ENCODE data around the gene MSX2. TPM values are rescaled to one million over a fixed set of nuclear protein-coding genes. Genes with fewer than 3 reads are reported as not detected.

Gene MSX2
- total RNA-seq, 2 donors from 2014 or later = not detected

GRCh38 chr5:174699131-174699530 is 25.3 kb upstream of the MSX2 start:
- Mint-ChIP-seq H3K36me3 (no peaks in the 10 kb centered on the region), H3K27me3 (peaks cover 10 to 18% of the 10 kb centered on the region in 2 donors), H3K4me1 (ENCODE audit: low read depth in 2 of 2) (no peaks in the 10 kb centered on the region), H3K4me3 (no peak overlapping the region), H3K9me3 (no peaks in the 10 kb centered on the region), H3K27ac (no peak overlapping the region)
- ATAC-seq (no peak), DNase-seq (ENCODE audit: low spot score) (no peak)

- Mint-ChIP-seq H3K27ac (no peak overlapping the region), H3K9me3 (no peaks in the 10 kb centered on the region), H3K36me3 (no peaks in the 10 kb centered on the region), H3K4me3 (no peak overlapping the region), H3K27me3 (peaks cover 10 to 24% of the 10 kb centered on the region in 2 donors), H3K4me1 (ENCODE audit: low read depth in 2 of 2) (no peaks in the 10 kb centered on the region)
- DNase-seq (ENCODE audit: low spot score) = no peak
- no peak for ATAC-seq
Measured at GRCh38 chr5:174706997-174707572, 17.3 kb upstream of the MSX2 start.

- H3K27ac Mint-ChIP-seq = no peak overlapping the region
- ATAC-seq (no peak), DNase-seq (ENCODE audit: low spot score) (no peak)
- no peaks in the 10 kb centered on the region for H3K4me1 Mint-ChIP-seq (ENCODE audit: low read depth in 2 of 2)
- no peak overlapping the region for H3K4me3 Mint-ChIP-seq
- H3K27me3 Mint-ChIP-seq = peaks cover 10 to 24% of the 10 kb centered on the region in 2 donors
- no peaks in the 10 kb centered on the region for H3K36me3 Mint-ChIP-seq
- H3K9me3 Mint-ChIP-seq = no peaks in the 10 kb centered on the region
Measured at GRCh38 chr5:174707671-174708070, 16.7 kb upstream of the MSX2 start.

GRCh38 chr5:174708476-174709207 is 15.7 kb upstream of the MSX2 start:
- ATAC-seq = no peak
- H3K4me3 Mint-ChIP-seq = no peak overlapping the region
- no peak overlapping the region for H3K27ac Mint-ChIP-seq
- H3K4me1 Mint-ChIP-seq (ENCODE audit: low read depth in 2 of 2) = no peaks in the 10 kb centered on the region
- H3K9me3 Mint-ChIP-seq = no peaks in the 10 kb centered on the region
- no peaks in the 10 kb centered on the region for H3K36me3 Mint-ChIP-seq
- no peak for DNase-seq (ENCODE audit: low spot score)
- H3K27me3 Mint-ChIP-seq = peaks cover 12 to 24% of the 10 kb centered on the region in 2 donors

- Mint-ChIP-seq H3K27ac (no peak overlapping the region), H3K4me3 (no peak overlapping the region), H3K9me3 (no peaks in the 10 kb centered on the region), H3K27me3 (peaks cover 21 to 26% of the 10 kb centered on the region in 2 donors), H3K4me1 (ENCODE audit: low read depth in 2 of 2) (no peaks in the 10 kb centered on the region), H3K36me3 (no peaks in the 10 kb centered on the region)
- DNase-seq (ENCODE audit: low spot score) (no peak), ATAC-seq (no peak)
Measured at GRCh38 chr5:174714751-174715150, 9.6 kb upstream of the MSX2 start.

GRCh38 chr5:174715804-174716203 is 8.6 kb upstream of the MSX2 start:
- peaks cover 26 to 35% of the 10 kb centered on the region in 2 donors for H3K27me3 Mint-ChIP-seq

GRCh38 chr5:174717826-174718455 is 6.4 kb upstream of the MSX2 start:
- H3K9me3 Mint-ChIP-seq = no peaks in the 10 kb centered on the region
- H3K36me3 Mint-ChIP-seq = no peaks in the 10 kb centered on the region
- no peak overlapping the region for H3K4me3 Mint-ChIP-seq
- peaks cover 31 to 48% of the 10 kb centered on the region in 2 donors for H3K27me3 Mint-ChIP-seq
- DNase-seq (ENCODE audit: low spot score) (no peak), ATAC-seq (no peak)
- H3K4me1 Mint-ChIP-seq (ENCODE audit: low read depth in 2 of 2) = no peaks in the 10 kb centered on the region
- no peak overlapping the region for H3K27ac Mint-ChIP-seq

More at GRCh38 chr5:174715804-174716203, 8.6 kb upstream of the MSX2 start:
- H3K4me1 Mint-ChIP-seq (ENCODE audit: low read depth in 2 of 2) = no peaks in the 10 kb centered on the region
- H3K9me3 Mint-ChIP-seq = no peaks in the 10 kb centered on the region
- H3K4me3 Mint-ChIP-seq = no peak overlapping the region
- no peak for ATAC-seq
- H3K36me3 Mint-ChIP-seq = no peaks in the 10 kb centered on the region
- DNase-seq (ENCODE audit: low spot score) = no peak
- H3K27ac Mint-ChIP-seq = no peak overlapping the region

GRCh38 chr5:174718880-174719610 is 5.3 kb upstream of the MSX2 start:
- DNase-seq (ENCODE audit: low spot score) (no peak), ATAC-seq (no peak)
- H3K4me3 Mint-ChIP-seq = no peak overlapping the region
- H3K4me1 Mint-ChIP-seq (ENCODE audit: low read depth in 2 of 2) = peaks cover 2 to 4% of the 10 kb centered on the region in 2 donors
- peaks cover 4% of the 10 kb centered on the region for H3K36me3 Mint-ChIP-seq
- H3K9me3 Mint-ChIP-seq = peaks cover 3% of the 10 kb centered on the region
- peaks cover 38 to 60% of the 10 kb centered on the region in 2 donors for H3K27me3 Mint-ChIP-seq
- no peak overlapping the region for H3K27ac Mint-ChIP-seq

- H3K4me3 Mint-ChIP-seq = no peak overlapping the region
- peaks cover 36 to 63% of the 10 kb centered on the region in 2 donors for H3K27me3 Mint-ChIP-seq
- H3K36me3 Mint-ChIP-seq = peaks cover 6% of the 10 kb centered on the region
- no peak overlapping the region for H3K27ac Mint-ChIP-seq
- H3K9me3 Mint-ChIP-seq = peaks cover 4% of the 10 kb centered on the region
- ATAC-seq (no peak), DNase-seq (ENCODE audit: low spot score) (no peak)
- peaks cover 4 to 5% of the 10 kb centered on the region in 2 donors for H3K4me1 Mint-ChIP-seq (ENCODE audit: low read depth in 2 of 2)
Measured at GRCh38 chr5:174719793-174720611, 4.4 kb upstream of the MSX2 start.

- peaks cover 4% of the 10 kb centered on the region for H3K9me3 Mint-ChIP-seq
- ATAC-seq (no peak), DNase-seq (ENCODE audit: low spot score) (no peak)
- H3K27me3 Mint-ChIP-seq = peaks cover 39 to 67% of the 10 kb centered on the region in 2 donors
- no peak overlapping the region for H3K4me3 Mint-ChIP-seq
- H3K27ac Mint-ChIP-seq = no peak overlapping the region
- H3K4me1 Mint-ChIP-seq (ENCODE audit: low read depth in 2 of 2) = peaks cover 4 to 5% of the 10 kb centered on the region in 2 donors
- H3K36me3 Mint-ChIP-seq = peaks cover 6% of the 10 kb centered on the region
Measured at GRCh38 chr5:174720612-174721529, 3.5 kb upstream of the MSX2 start.

- H3K36me3 Mint-ChIP-seq = peaks cover 6% of the 10 kb centered on the region
- H3K27ac Mint-ChIP-seq = no peak overlapping the region
- ATAC-seq (no peak), DNase-seq (ENCODE audit: low spot score) (no peak)
- H3K4me3 Mint-ChIP-seq = no peak overlapping the region
- peaks cover 45 to 72% of the 10 kb centered on the region in 2 donors for H3K27me3 Mint-ChIP-seq
- peaks cover 4 to 5% of the 10 kb centered on the region in 2 donors for H3K4me1 Mint-ChIP-seq (ENCODE audit: low read depth in 2 of 2)
- peaks cover 4% of the 10 kb centered on the region for H3K9me3 Mint-ChIP-seq
Measured at GRCh38 chr5:174721530-174722432, 2.6 kb upstream of the MSX2 start.

Data from natural killer cell treated with Interleukin-12 subunit alpha and Interleukin-12 subunit beta and Interleukin-15 and Interleukin-18, amount 100 ng/mL, for 72 hours (primary cell).